Lower leg skin (tissue), 3 donors: ENCODE data around the gene VDR.

ENCODE experiments used
- CTCF ChIP-seq, 3 donors: fragments of 450-650 bp; IDR thresholded peaks; one replicate each; pipeline ENCODE4 v1.5.1; 2016; ENCODE audit warnings: antibody characterized with exemption in 3 of 3, mild to moderate bottlenecking in 3 of 3, moderate library complexity in 2 of 3
- POLR2A ChIP-seq, 2 donors: fragments of 450-650 bp; IDR thresholded peaks; one replicate each; pipeline ENCODE4 v1.6.1; 2016 to 2017; ENCODE audit warnings: antibody characterized with exemption in 2 of 2, mild to moderate bottlenecking in 1 of 2, moderate library complexity in 1 of 2

GRCh38 chr12:47894652-47895051, 10.1 kb downstream of the VDR start:
- no peak for TF ChIP-seq CTCF (IDR thresholded peaks at IDR 0.05)
- TF ChIP-seq POLR2A (IDR thresholded peaks at IDR 0.05): no peak
